Glomerular visceral epithelial cell (primary cell): ENCODE measurements around the gene KCNF1.

Experiments used
- DNase-seq: peaks from one replicate; pipeline ENCODE4 v3.0.0-alpha.2; 2016; ENCODE audit errors: extremely low spot score

The KCNF1 gene

GRCh38 chr2:10901160-10901939 lies 10.4 kb upstream of the KCNF1 start:
- DNase-seq: peak; percentile 7

GRCh38 chr2:10903861-10904210 lies 7.9 kb upstream of the KCNF1 start:
- no peak for DNase-seq

GRCh38 chr2:10904455-10904854 lies 7.3 kb upstream of the KCNF1 start:
- no peak for DNase-seq

- DNase-seq: peak; percentile 5
These were observed 6.5 kb upstream of the KCNF1 start for GRCh38 chr2:10905006-10905861.

GRCh38 chr2:10905862-10906143 lies 5.9 kb upstream of the KCNF1 start:
- no peak for DNase-seq

- no peak for DNase-seq
These were observed 4.7 kb upstream of the KCNF1 start for GRCh38 chr2:10906926-10907625.

- DNase-seq: no peak
These were observed 3.5 kb upstream of the KCNF1 start for GRCh38 chr2:10908195-10908594.

GRCh38 chr2:10909050-10909995 lies 2.4 kb upstream of the KCNF1 start:
- DNase-seq: no peak

- no peak for DNase-seq
These were observed 1.8 kb upstream of the KCNF1 start for GRCh38 chr2:10909996-10910341.

GRCh38 chr2:10910625-10911024 lies 1.1 kb upstream of the KCNF1 start:
- DNase-seq: no peak

- DNase-seq: no peak
These were observed 470 bp downstream of the KCNF1 start for GRCh38 chr2:10912076-10912731.

- no peak for DNase-seq
These were observed 1.2 kb downstream of the KCNF1 start for GRCh38 chr2:10912796-10913455.

- no peak for DNase-seq
These were observed 2.0 kb downstream of the KCNF1 start for GRCh38 chr2:10913501-10914271.

GRCh38 chr2:10914272-10914693 lies 2.5 kb downstream of the KCNF1 start:
- DNase-seq: no peak

GRCh38 chr2:10915236-10915635 lies 3.5 kb downstream of the KCNF1 start:
- no peak for DNase-seq

GRCh38 chr2:10915731-10916276 lies 4.1 kb downstream of the KCNF1 start:
- no peak for DNase-seq

GRCh38 chr2:10916953-10917352 lies 5.2 kb downstream of the KCNF1 start:
- DNase-seq: no peak

GRCh38 chr2:10917927-10918326 lies 6.2 kb downstream of the KCNF1 start:
- no peak for DNase-seq

- DNase-seq: no peak
These were observed 7.1 kb downstream of the KCNF1 start for GRCh38 chr2:10918661-10919409.
